Osteocyte (in vitro differentiated cells): ENCODE measurements around the gene HS3ST4. TPM values are rescaled to one million over a fixed set of nuclear protein-coding genes. Genes with fewer than 3 reads are reported as not detected.
A peak's percentile ranks its signal among the peaks of the same experiment; 100 is the strongest.

Source experiments
- DNase-seq: peaks from one replicate; pipeline ENCODE4 v3.0.0; 2021; ENCODE audit warnings: mixed read lengths; ENCODE audit not compliant: unreplicated experiment; ENCODE audit errors: extremely low spot score
- H3K27ac Mint-ChIP-seq: one replicate; pipeline ENCODE4 v1.8.0; 2021; ENCODE audit warnings: mild to moderate bottlenecking, mixed read lengths; ENCODE audit not compliant: unreplicated experiment
- H3K27me3 Mint-ChIP-seq: one replicate; pipeline ENCODE4 v1.8.0; 2021; ENCODE audit warnings: mixed read lengths; ENCODE audit not compliant: unreplicated experiment
- H3K36me3 Mint-ChIP-seq: one replicate; pipeline ENCODE4 v1.8.0; 2021; ENCODE audit warnings: mixed read lengths; ENCODE audit not compliant: unreplicated experiment
- H3K4me1 Mint-ChIP-seq: one replicate; pipeline ENCODE4 v1.8.0; 2021; ENCODE audit warnings: mixed read lengths; ENCODE audit not compliant: unreplicated experiment
- H3K4me3 Mint-ChIP-seq: one replicate; pipeline ENCODE4 v1.8.0; 2021; ENCODE audit warnings: mild to moderate bottlenecking, moderate library complexity, mixed read lengths; ENCODE audit not compliant: unreplicated experiment
- H3K9me3 Mint-ChIP-seq: one replicate; pipeline ENCODE4 v1.8.0; 2021; ENCODE audit warnings: mixed read lengths; ENCODE audit not compliant: unreplicated experiment
- total RNA-seq: library from RNA; stranded (reverse); gene quantifications from 2 replicates; pipeline ENCODE4 v1.2.1, GENCODE V29; 2021
- TF ChIP-seq, protein P1 (sequence below): fragments of 200-600 bp; sonication (generic); IDR thresholded peaks from 2 replicates; pipeline ENCODE4 v1.5.0; 2021; ENCODE audit warnings: antibody characterized with exemption, mild to moderate bottlenecking, moderate library complexity

HS3ST4 gene
- total RNA-seq, 1 donor from 2014 or later = not detected

- peak; percentile 17 for DNase-seq
- H3K4me3 Mint-ChIP-seq = no peak overlapping the region
- no peaks in the 10 kb centered on the region for H3K27me3 Mint-ChIP-seq
- TF ChIP-seq, protein P1, sequence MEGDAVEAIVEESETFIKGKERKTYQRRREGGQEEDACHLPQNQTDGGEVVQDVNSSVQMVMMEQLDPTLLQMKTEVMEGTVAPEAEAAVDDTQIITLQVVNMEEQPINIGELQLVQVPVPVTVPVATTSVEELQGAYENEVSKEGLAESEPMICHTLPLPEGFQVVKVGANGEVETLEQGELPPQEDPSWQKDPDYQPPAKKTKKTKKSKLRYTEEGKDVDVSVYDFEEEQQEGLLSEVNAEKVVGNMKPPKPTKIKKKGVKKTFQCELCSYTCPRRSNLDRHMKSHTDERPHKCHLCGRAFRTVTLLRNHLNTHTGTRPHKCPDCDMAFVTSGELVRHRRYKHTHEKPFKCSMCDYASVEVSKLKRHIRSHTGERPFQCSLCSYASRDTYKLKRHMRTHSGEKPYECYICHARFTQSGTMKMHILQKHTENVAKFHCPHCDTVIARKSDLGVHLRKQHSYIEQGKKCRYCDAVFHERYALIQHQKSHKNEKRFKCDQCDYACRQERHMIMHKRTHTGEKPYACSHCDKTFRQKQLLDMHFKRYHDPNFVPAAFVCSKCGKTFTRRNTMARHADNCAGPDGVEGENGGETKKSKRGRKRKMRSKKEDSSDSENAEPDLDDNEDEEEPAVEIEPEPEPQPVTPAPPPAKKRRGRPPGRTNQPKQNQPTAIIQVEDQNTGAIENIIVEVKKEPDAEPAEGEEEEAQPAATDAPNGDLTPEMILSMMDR = no peak
- peaks cover 29% of the 10 kb centered on the region for H3K9me3 Mint-ChIP-seq
- H3K36me3 Mint-ChIP-seq = no peaks in the 10 kb centered on the region
- no peaks in the 10 kb centered on the region for H3K4me1 Mint-ChIP-seq
- no peak overlapping the region for H3K27ac Mint-ChIP-seq
Measured at GRCh38 chr16:25988882-25989281, 297.1 kb downstream of the HS3ST4 start.

- Mint-ChIP-seq H3K4me1 (no peaks in the 10 kb centered on the region), H3K4me3 (no peak overlapping the region), H3K27ac (no peak overlapping the region), H3K9me3 (peaks cover 22% of the 10 kb centered on the region), H3K27me3 (no peaks in the 10 kb centered on the region), H3K36me3 (no peaks in the 10 kb centered on the region)
- TF ChIP-seq, protein P1 = no peak
- DNase-seq = no peak
Measured at GRCh38 chr16:25996052-25996451, 304.3 kb downstream of the HS3ST4 start.

GRCh38 chr16:26005336-26005735 is 313.6 kb downstream of the HS3ST4 start:
- H3K9me3 Mint-ChIP-seq = peaks cover 54% of the 10 kb centered on the region
- H3K27ac Mint-ChIP-seq = no peak overlapping the region
- no peak for DNase-seq
- H3K36me3 Mint-ChIP-seq = no peaks in the 10 kb centered on the region
- TF ChIP-seq, protein P1 = no peak
- H3K4me3 Mint-ChIP-seq = no peak overlapping the region
- H3K27me3 Mint-ChIP-seq = no peaks in the 10 kb centered on the region
- H3K4me1 Mint-ChIP-seq = no peaks in the 10 kb centered on the region

GRCh38 chr16:26012376-26012775 is 320.6 kb downstream of the HS3ST4 start:
- no peak overlapping the region for H3K27ac Mint-ChIP-seq
- peaks cover 50% of the 10 kb centered on the region for H3K9me3 Mint-ChIP-seq
- no peak for DNase-seq
- no peaks in the 10 kb centered on the region for H3K4me1 Mint-ChIP-seq
- no peaks in the 10 kb centered on the region for H3K36me3 Mint-ChIP-seq
- no peaks in the 10 kb centered on the region for H3K27me3 Mint-ChIP-seq
- no peak overlapping the region for H3K4me3 Mint-ChIP-seq
- TF ChIP-seq, protein P1 = no peak

GRCh38 chr16:26015776-26016175 is 324.0 kb downstream of the HS3ST4 start:
- TF ChIP-seq, protein P1 = no peak
- Mint-ChIP-seq H3K27ac (no peak overlapping the region), H3K4me1 (no peaks in the 10 kb centered on the region), H3K9me3 (peaks cover 52% of the 10 kb centered on the region), H3K4me3 (no peak overlapping the region), H3K27me3 (no peaks in the 10 kb centered on the region), H3K36me3 (no peaks in the 10 kb centered on the region)
- no peak for DNase-seq
